Hepatocyte (in vitro differentiated cells): Measurements from ENCODE around the gene TFDP1.
A peak's percentile ranks its signal among the peaks of the same experiment; 100 is the strongest.
"Not testable (repeated sequence)": the region's sequence is repeated elsewhere in the genome, so short reads cannot be mapped to it uniquely, and the experiment has no call there.

Experiments used
- EZH2 ChIP-seq: fragments of 200-600 bp; sonication (generic); IDR thresholded peaks from 2 replicates; pipeline ENCODE4 v1.6.1; 2016; ENCODE audit warnings: antibody characterized with exemption, mild to moderate bottlenecking, borderline replicate concordance
- EZH2phosphoT487 ChIP-seq: fragments of 200-600 bp; sonication (generic); IDR thresholded peaks from one replicate; pipeline ENCODE4 v1.6.1; 2018; ENCODE audit warnings: antibody characterized with exemption, mild to moderate bottlenecking, low read depth, moderate library complexity; ENCODE audit not compliant: unreplicated experiment, severe bottlenecking
- TF ChIP-seq, protein P1 (sequence below): fragments of 200-600 bp; sonication (generic); IDR thresholded peaks from 2 replicates; pipeline ENCODE4 v1.5.1; 2016; ENCODE audit warnings: antibody characterized with exemption, mild to moderate bottlenecking; ENCODE audit not compliant: poor library complexity

GRCh38 chr13:113621498-113621897, 36.9 kb downstream of the TFDP1 start:
- TF ChIP-seq, protein P1, sequence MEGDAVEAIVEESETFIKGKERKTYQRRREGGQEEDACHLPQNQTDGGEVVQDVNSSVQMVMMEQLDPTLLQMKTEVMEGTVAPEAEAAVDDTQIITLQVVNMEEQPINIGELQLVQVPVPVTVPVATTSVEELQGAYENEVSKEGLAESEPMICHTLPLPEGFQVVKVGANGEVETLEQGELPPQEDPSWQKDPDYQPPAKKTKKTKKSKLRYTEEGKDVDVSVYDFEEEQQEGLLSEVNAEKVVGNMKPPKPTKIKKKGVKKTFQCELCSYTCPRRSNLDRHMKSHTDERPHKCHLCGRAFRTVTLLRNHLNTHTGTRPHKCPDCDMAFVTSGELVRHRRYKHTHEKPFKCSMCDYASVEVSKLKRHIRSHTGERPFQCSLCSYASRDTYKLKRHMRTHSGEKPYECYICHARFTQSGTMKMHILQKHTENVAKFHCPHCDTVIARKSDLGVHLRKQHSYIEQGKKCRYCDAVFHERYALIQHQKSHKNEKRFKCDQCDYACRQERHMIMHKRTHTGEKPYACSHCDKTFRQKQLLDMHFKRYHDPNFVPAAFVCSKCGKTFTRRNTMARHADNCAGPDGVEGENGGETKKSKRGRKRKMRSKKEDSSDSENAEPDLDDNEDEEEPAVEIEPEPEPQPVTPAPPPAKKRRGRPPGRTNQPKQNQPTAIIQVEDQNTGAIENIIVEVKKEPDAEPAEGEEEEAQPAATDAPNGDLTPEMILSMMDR, result peak; percentile 13
- not testable (repeated sequence) for TF ChIP-seq EZH2phosphoT487, EZH2
